K562 (cell line): ENCODE results near the gene JAK3. TPM values are rescaled to one million over a fixed set of nuclear protein-coding genes. Genes with fewer than 3 reads are reported as not detected.

Experiments used
- ATAC-seq: fragments of 200-7000 bp; cut with Tn5 transposase; 3 replicates; pipeline ENCODE4 v1.9.1; 2020; ENCODE audit warnings: moderate library complexity
- BruUV-seq: library from RNA; stranded (reverse); fragments of 400-500 nt; replicated peaks from 2 replicates; lab custom pipeline; 2021; lab: Mats Ljungman, UMichigan
- CTCF ChIA-PET: fragments of 300-600 bp; formaldehyde crosslinking; extraction: SDS; loops from one replicate; lab custom pipeline; 2021; ENCODE audit warnings: low intra/inter-chr PET ratio; lab: Yijun Ruan, JAX
- POLR2A ChIA-PET: fragments of 300-600, 350-650 bp; sonication (Branson Sonifier 250); formaldehyde crosslinking; extraction: SDS; loops from one replicate; lab custom pipeline; 2021; ENCODE audit warnings: antibody characterized with exemption, inconsistent platforms; lab: Yijun Ruan, JAX
- DNase-seq, 4 experiments: peaks; one replicate each; pipeline versions ENCODE4 v3.0.0 to v3.0.0-alpha.2; 2011 to 2018; ENCODE audit warnings: low spot score in 3 of 4, mixed read lengths in 3 of 4; ENCODE audit errors: extremely low read depth in 1 of 4
- FAIRE-seq: peaks from 2 replicates; lab custom pipeline; 2011; peaks lifted over from hg19 to GRCh38; lab: Jason Lieb, UNC
- H2AFZ ChIP-seq: 2 replicates; pipeline ENCODE4 v1.6.0; 2011; ENCODE audit warnings: low read depth, low read length, control low read depth, inconsistent platforms
- H3K27ac ChIP-seq: fragments of 200-600 bp; 3 replicates; pipeline ENCODE4 v1.8.0; 2011; ENCODE audit warnings: low read depth, mild to moderate bottlenecking, control low read depth, inconsistent platforms, low read length, moderate library complexity, mixed read lengths; ENCODE audit errors: extremely low read depth
- H3K27me3 ChIP-seq, 2 experiments: fragments of 300-600 bp in 1 of 2; 2 replicates in 1 of 2; 3 replicates in 1 of 2; pipeline versions ENCODE4 v1.6.0 to v1.8.0; 2011; ENCODE audit warnings: inconsistent platforms in 2 of 2, low read length in 2 of 2, mild to moderate bottlenecking in 1 of 2, mixed read lengths in 1 of 2, moderate library complexity in 1 of 2; ENCODE audit not compliant: control insufficient read depth in 2 of 2, insufficient read depth in 2 of 2
- H3K36me3 ChIP-seq: fragments of 300-600 bp; 3 replicates; pipeline ENCODE4 v1.8.0; 2011; ENCODE audit warnings: mild to moderate bottlenecking, low read length, inconsistent platforms; ENCODE audit not compliant: control insufficient read depth, insufficient read depth
- H3K4me1 ChIP-seq, 2 experiments: fragments of 200-600 bp in 1 of 2; replicated peaks in 1 of 2; 2 replicates in 1 of 2; 3 replicates in 1 of 2; pipeline versions ENCODE4 v1.5.1 to v1.8.0; 2011; ENCODE audit warnings: inconsistent platforms in 2 of 2, low read length in 2 of 2, mild to moderate bottlenecking in 1 of 2, mixed read lengths in 1 of 2, moderate library complexity in 1 of 2; ENCODE audit not compliant: control insufficient read depth in 2 of 2, insufficient read depth in 2 of 2
- H3K4me2 ChIP-seq: 2 replicates; pipeline ENCODE4 v1.6.1; 2011; ENCODE audit warnings: low read length, control low read depth, inconsistent platforms, mixed read lengths; ENCODE audit not compliant: insufficient read depth
- H3K4me3 ChIP-seq: fragments of 200-600 bp; sonication (generic), shearing (Covaris generic); 2 replicates; pipeline ENCODE4 v1.5.1; 2016; ENCODE audit warnings: control low read depth, inconsistent platforms
- H3K79me2 ChIP-seq: fragments of 200-600 bp; 3 replicates; pipeline ENCODE4 v1.8.0; 2011; ENCODE audit warnings: low read length, inconsistent platforms; ENCODE audit not compliant: control insufficient read depth, insufficient read depth
- H3K9ac ChIP-seq, 2 experiments: 2 replicates each; pipeline versions ENCODE4 v1.6.0 to v1.6.1; 2011; ENCODE audit warnings: low read depth in 2 of 2, low read length in 2 of 2, control low read depth in 1 of 2, inconsistent platforms in 1 of 2, mild to moderate bottlenecking in 1 of 2, mixed read lengths in 1 of 2; ENCODE audit not compliant: insufficient read depth in 1 of 2
- H3K9me1 ChIP-seq: one replicate; pipeline ENCODE4 v1.6.0; 2011; ENCODE audit warnings: inconsistent platforms, mild to moderate bottlenecking, low read length, moderate library complexity; ENCODE audit not compliant: control insufficient read depth, insufficient read depth
- H3K9me3 ChIP-seq: replicated peaks from 2 replicates; pipeline ENCODE4 v1.5.1; 2011; ENCODE audit warnings: low read depth, low read length, inconsistent platforms; ENCODE audit not compliant: control insufficient read depth, insufficient read depth
- H4K20me1 ChIP-seq: replicated peaks from 2 replicates; pipeline ENCODE4 v1.6.1; 2011; ENCODE audit warnings: low read length, inconsistent platforms, mixed read lengths; ENCODE audit not compliant: control insufficient read depth, insufficient read depth
- ARNT ChIP-seq, 2 experiments: fragments of 450-650 bp; IDR thresholded peaks; 2 replicates each; pipeline ENCODE4 v1.6.1; 2016; ENCODE audit warnings: mild to moderate bottlenecking in 1 of 2
- EGR1 ChIP-seq: fragments of 450-650 bp; conservative IDR thresholded peaks from 2 replicates; pipeline ENCODE4 v1.6.1; 2017; ENCODE audit warnings: mild to moderate bottlenecking
- EP300 ChIP-seq: IDR thresholded peaks from 2 replicates; pipeline ENCODE4 v1.6.1; 2012; ENCODE audit warnings: low read length, improper control_type of control experiment
- HNRNPUL1 ChIP-seq: fragments of 200-400 bp; formaldehyde crosslinking; IDR thresholded peaks from 2 replicates; pipeline ENCODE4 v1.6.1; 2017; ENCODE audit warnings: low read length
- SMARCA5 ChIP-seq: fragments of 450-650 bp; IDR thresholded peaks from 2 replicates; pipeline ENCODE4 v1.6.1; 2016
- TSC22D4 ChIP-seq: fragments of 450-650 bp; IDR thresholded peaks from 2 replicates; pipeline ENCODE4 v1.6.1; 2016; ENCODE audit warnings: missing genetic modification characterization, missing biosample characterization, control low read depth
- XRCC4 ChIP-seq: IDR thresholded peaks from one replicate; pipeline ENCODE4 v1.6.1; 2011; ENCODE audit not compliant: insufficient read depth, insufficient read length; ENCODE audit errors: extremely low read depth
- ZFP30 ChIP-seq: fragments of 250-450 bp; sonication (Bioruptor Pico); IDR thresholded peaks from 2 replicates; pipeline ENCODE4 v1.8.0; 2022; ENCODE audit warnings: moderate library complexity, mild to moderate bottlenecking, inconsistent platforms, borderline replicate concordance
- ZNF121 ChIP-seq: sonication (generic); formaldehyde crosslinking; conservative IDR thresholded peaks from 2 replicates; pipeline ENCODE4 v1.8.0; 2022; ENCODE audit warnings: missing genetic modification reagents
- ZNF133 ChIP-seq: fragments of 250-450 bp; sonication (Bioruptor Pico); IDR thresholded peaks from 2 replicates; pipeline ENCODE4 v1.4.0; 2020; ENCODE audit warnings: mild to moderate bottlenecking
- ZNF395 ChIP-seq: fragments of 200-800 bp; sonication (Bioruptor generic); IDR thresholded peaks from 2 replicates; pipeline ENCODE4 v1.6.1; 2017; ENCODE audit warnings: missing genetic modification characterization, missing compliant biosample characterization
- ZNF696 ChIP-seq: fragments of 250-450 bp; sonication (Bioruptor Pico); conservative IDR thresholded peaks from 2 replicates; pipeline ENCODE4 v1.4.0; 2020; ENCODE audit warnings: mild to moderate bottlenecking, moderate library complexity
- WGBS: fragments of 100-300 bp; shearing (Covaris generic); methylation state at CpG from one replicate; pipeline ENCODE4 v1.1.6; 2016; ENCODE audit warnings: low coverage, mixed read lengths; ENCODE audit not compliant: insufficient coverage; ENCODE audit errors: missing lambda C conversion rate; 5-methylcytosine and 5-hydroxymethylcytosine counted together
- in situ Hi-C: fragments of 300-500 bp; cut with MboI; formaldehyde crosslinking; loops from 4 replicates; pipeline ENCODE4 v1.15.0; 2018; ENCODE audit warnings: inconsistent platforms, mixed read lengths
- intact Hi-C: fragments of 100-400 bp; cut with micrococcal nuclease; formaldehyde crosslinking; loops from 2 replicates; pipeline ENCODE4 v1.14.2; 2022
- polyA plus RNA-seq, 8 experiments: library from polyadenylated mRNA; depleted of rRNA in 4 of 8; stranded (reverse) in 5 of 8; unstranded in 3 of 8; fragments of >200 nt; fragmentation: Nextera tagmentation in 2 of 8; fragmentation: Illumina TruSeq in 1 of 8; extraction: Ambion mirVana in 2 of 8; extraction: Trizol in 1 of 8; gene quantifications; 2 replicates each; pipeline versions ENCODE4 v1.2.1 to v1.2.3, GENCODE V29; 2011 to 2014; ENCODE audit warnings: inconsistent platforms in 1 of 8, missing spikeins in 1 of 8
- total RNA-seq, 7 experiments: library from RNA; depleted of rRNA in 6 of 7; stranded (reverse); fragments of >200 nt in 6 of 7; fragmentation: Illumina TruSeq in 2 of 7; extraction: Trizol in 2 of 7; gene quantifications; 2 replicates each; pipeline versions ENCODE4 v1.2.1 to v1.2.3, GENCODE V29; 2011 to 2021; ENCODE audit warnings: low replicate concordance in 1 of 7

The JAK3 gene
- total and polyA plus RNA-seq, 9 of the 15 experiments (the other 6 are each of a cell fraction or from before 2014, with no cell fraction given): 0.01 to 0.18 (median 0.07) TPM; not detected in 1

DNA sequence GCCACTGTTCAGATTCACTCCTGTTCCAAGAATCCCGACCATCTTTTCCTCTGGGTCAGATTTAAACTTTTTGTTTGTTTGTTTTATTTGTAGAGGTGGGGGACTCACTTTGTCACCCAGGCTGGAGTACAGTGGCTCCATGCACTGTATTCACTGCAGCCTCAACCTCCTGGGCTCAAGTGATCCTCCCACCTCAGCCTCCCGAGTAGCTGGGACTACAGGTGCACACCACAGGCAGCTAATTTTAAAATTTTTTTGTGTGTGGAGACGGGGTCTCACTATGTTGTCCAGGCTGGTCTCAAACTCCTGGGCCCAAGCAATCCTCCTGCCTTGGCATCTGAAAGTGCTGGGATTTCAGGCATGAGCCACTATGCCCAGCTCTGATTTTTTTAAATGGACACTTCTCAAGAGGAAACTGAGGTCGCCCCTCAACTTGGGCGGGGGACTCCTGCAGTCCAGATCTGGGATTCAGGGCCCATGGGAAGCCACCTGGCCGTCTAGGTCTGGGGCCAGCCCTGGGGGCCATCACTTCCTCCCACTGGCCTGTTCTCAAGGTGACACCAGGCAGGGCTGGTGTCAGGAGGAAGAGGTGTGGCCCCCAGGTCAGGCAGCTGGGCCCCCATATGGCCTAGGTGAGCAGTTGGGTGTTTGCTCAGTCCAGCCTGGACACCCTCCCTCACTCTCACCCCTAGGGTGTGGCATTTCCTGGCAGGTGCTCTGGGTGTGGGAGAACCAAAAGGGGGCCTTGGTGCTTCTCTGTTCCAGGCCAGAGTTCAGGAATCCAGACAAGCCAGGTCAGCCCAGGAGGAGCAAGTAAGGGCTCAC, 51.6 kb downstream of the JAK3 start:
- no peak overlapping the region for H3K4me3 ChIP-seq
- intact Hi-C loops: no loop called here
- H3K9me3 ChIP-seq: no peaks in the 10 kb centered on the region
- in situ Hi-C loops: no loop called here
- FAIRE-seq (no peak), DNase-seq (no peak)
- no peak overlapping the region for H3K27ac ChIP-seq
- H3K4me2 ChIP-seq: no peak overlapping the region
- no peaks in the 10 kb centered on the region for H4K20me1 ChIP-seq
- CTCF ChIA-PET: no interaction called here
- no peaks in the 10 kb centered on the region for H3K36me3 ChIP-seq
- no peaks in the 10 kb centered on the region for H3K79me2 ChIP-seq
- 12% methylated on average over 6 of the region's 6 CpGs for WGBS
- H3K27me3 ChIP-seq: peaks cover 4 to 24% of the 10 kb centered on the region in 2 experiments; a peak in 3 of 5 replicates
- POLR2A ChIA-PET: interaction anchor here (0.5 to 1.1 kb wide), 2 partner anchors 18 to 90 kb away, joined by 3 read pairs; no protein-coding TSS in a partner anchor
- H3K9me1 ChIP-seq: no peaks in the 10 kb centered on the region
- no TSS peak for BruUV-seq
- no peak overlapping the region for H2AFZ ChIP-seq
- H3K4me1 ChIP-seq: peaks cover 15 to 26% of the 10 kb centered on the region in 2 experiments; a peak in 4 of 5 replicates
- TF ChIP-seq SMARCA5 (no peak), ZNF121 (peak; percentile 59; the same call in 1 of the 2 replicates)
- TF ChIP-seq, all 486 proteins: peak for 1
- no peak for ATAC-seq
- peak overlapping the region in 1 of 2 experiments; percentile 71; a peak in 1 of 4 replicates for H3K9ac ChIP-seq

GRCh38 chr19:17795495-17795856, 52.3 kb downstream of the JAK3 start:
- Histone ChIP-seq H3K36me3 (no peaks in the 10 kb centered on the region), H3K79me2 (no peaks in the 10 kb centered on the region), H2AFZ (peak overlapping the region; percentile 89; the same call in 1 of the 2 replicates), H3K4me3 (peak overlapping the region; percentile 40; the same call in 1 of the 2 replicates), H3K4me2 (peak overlapping the region; percentile 74), H3K27me3 (peaks cover 4 to 24% of the 10 kb centered on the region in 2 experiments; a peak in 3 of 5 replicates), H4K20me1 (no peaks in the 10 kb centered on the region), H3K4me1 (peaks cover 15 to 26% of the 10 kb centered on the region in 2 experiments; a peak in 4 of 5 replicates), H3K9ac (peak overlapping the region in 1 of 2 experiments; percentile 90; a peak in 2 of 4 replicates), H3K27ac (no peak overlapping the region), H3K9me3 (no peaks in the 10 kb centered on the region), H3K9me1 (no peaks in the 10 kb centered on the region)
- no peak for DNase-seq
- intact Hi-C loops: no loop called here
- POLR2A ChIA-PET: interaction anchor here (0.5 kb wide), 1 partner anchor 17 kb away, joined by 3 read pairs; no protein-coding TSS in a partner anchor
- ATAC-seq: no peak
- BruUV-seq: no TSS peak
- CTCF ChIA-PET: no interaction called here
- WGBS: 55% methylated on average over 14 of the region's 14 CpGs
- no peak for FAIRE-seq
- in situ Hi-C loops: no loop called here
- TF ChIP-seq EGR1: no peak
- no peak for TF ChIP-seq ZNF696 (CRISPR knock-in tag)
- TF ChIP-seq TSC22D4: no peak
- TF ChIP-seq EP300: no peak
- no peak for TF ChIP-seq ZFP30 (CRISPR knock-in tag)
- no peak for TF ChIP-seq XRCC4
- no peak for TF ChIP-seq ARNT (IDR thresholded peaks at IDR 0.05)
- no peak for TF ChIP-seq ZNF133 (CRISPR knock-in tag)
- TF ChIP-seq ZNF395 (CRISPR knock-in tag): no peak
- no peak for TF ChIP-seq HNRNPUL1
